NCI-H2227 (cell line): Measurements from ENCODE around the gene SUSD6.

Experiments used
- DNase-seq: peaks from one replicate; lab custom pipeline; 2025; ENCODE audit not compliant: unreplicated experiment; lab: John Stamatoyannopoulos, UW

Gene SUSD6

DNA sequence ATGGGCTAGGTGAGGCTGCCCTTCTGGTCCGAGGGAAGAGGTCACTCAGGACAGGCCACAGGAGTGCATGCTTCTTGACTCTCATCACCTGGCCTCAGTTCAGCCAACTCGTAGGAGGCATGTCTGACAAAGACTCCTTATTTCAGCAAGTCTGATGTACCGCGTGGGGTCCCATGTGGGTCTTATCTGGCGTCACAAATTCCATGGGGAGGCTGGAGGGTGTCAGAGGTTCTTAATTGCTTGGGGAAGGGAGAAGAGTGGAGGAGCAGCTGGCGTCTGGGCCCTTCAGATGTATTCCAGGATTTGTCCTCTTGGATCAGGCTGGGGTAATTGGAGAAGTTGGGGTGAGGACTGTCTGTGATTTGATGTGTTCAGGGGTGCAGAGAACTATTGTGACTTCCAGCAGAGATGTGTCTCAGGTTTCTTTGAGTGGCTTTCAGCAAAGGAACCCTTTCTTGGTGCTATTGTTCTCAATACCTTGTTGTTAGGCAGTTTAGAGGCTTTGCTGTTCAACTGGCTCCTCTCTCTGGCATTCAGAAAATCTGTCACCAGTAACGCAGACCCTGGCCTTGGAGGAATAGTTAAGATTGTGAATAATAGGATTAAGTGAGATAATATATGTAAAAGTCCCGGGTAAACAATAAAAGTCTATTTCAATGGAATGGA lies 60.1 kb downstream of the SUSD6 start:
- DNase-seq = no peak

DNA sequence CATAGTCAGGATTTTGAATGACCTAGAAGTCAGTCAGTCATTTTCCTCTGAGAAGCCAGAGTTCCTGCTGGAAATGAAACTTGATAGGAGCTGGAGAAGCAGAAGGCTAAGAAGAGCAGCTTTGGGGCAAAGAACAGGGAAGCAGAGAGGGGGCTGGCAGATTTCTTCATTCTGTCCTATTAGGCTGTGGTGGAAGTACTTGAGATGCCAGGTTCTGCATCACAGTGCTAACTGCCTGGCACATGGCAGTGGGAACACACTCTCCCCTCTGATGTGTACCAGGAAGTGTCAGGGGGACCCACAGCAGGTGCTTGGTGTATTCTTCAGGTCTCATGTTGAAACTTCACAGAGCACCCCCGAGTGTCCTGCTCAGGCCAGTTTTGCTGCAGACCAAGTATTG lies 61.0 kb downstream of the SUSD6 start:
- DNase-seq = no peak

DNA sequence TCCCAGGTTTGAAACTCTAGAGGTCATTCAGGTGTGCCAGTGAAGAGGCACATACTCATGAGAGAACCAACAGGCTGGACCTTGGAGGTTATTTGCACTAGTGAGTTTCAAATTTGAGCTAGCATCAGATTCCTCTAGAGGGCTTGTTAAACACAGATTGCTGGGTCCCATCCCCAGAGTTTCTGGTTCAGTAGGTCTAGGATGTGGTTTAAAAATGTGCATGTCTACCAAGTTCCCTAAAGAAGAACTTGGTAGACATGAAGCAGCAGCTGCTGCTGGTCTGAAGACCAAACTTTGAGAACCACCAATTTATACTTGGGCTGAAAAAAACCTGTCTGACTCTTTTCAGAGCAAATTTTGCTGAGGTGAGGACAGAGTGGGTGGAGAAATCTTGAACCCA lies 61.7 kb downstream of the SUSD6 start:
- DNase-seq = no peak

DNA sequence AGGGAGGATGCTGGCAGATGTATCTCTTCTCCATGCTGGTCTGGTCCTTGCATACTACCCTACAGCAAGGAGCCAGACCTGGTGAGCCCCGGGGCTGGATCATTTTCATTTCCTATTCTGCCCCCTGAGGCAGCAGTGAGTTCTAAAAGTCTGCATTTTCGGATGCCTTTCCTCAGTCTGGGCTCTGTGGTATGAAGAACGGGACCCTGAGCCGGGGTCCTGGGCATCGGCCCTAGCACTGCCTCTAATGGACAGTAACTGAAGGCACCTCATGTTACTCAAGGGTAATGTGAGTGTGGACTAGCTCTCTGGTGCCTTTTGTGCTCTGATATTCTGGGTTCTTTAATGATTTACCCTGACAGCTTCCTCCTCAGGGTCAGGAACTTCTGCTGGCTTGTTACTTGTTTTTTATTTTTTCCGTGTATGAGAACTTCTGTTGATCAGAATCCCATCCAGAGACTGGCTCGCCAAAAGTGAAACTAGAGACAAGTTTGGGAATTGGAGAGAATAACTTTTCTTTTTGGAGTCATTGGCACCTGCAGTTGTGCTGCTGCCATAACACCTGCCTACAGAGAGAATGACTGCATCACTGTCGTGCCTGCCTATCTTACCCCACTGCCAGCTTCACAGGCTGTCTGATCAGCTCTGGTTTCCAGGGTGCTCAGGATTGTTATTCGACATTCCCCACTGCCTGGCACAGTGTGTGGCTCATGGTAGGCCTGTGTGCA lies 62.3 kb downstream of the SUSD6 start:
- no peak for DNase-seq

DNA sequence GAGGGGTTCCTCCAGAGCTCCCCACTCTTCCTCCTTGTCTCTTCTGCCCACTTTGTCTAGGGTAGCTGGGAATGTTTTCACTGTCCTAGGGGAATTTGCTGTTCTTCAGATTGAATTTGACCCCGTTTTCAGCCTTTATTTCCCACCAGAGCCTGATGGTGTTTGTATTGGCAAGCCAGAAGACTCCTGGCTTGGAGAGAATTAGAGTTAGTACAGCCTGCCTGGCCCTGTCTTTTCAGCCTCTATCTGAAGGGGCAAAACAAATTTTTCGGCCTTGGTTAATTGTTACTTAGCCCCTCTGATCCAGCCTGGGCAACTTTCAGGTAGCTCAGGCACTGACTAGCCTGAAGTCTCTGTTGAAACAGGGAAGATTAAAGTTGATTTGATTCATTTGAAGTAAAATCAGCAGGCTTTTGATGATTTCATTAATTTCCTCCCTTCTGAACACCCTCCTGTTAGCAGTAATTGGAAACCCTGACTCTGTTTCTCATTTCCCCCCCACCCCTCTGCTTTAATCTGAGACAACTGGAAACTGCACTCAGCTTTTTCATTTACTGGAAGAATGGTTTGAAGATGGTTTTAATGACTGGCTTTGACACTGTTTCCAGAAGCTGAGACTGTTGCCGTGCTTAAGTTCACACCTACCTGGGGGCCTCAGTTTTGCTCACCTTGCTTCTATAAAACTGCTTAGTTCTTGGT lies 63.3 kb downstream of the SUSD6 start:
- DNase-seq = no peak

DNA sequence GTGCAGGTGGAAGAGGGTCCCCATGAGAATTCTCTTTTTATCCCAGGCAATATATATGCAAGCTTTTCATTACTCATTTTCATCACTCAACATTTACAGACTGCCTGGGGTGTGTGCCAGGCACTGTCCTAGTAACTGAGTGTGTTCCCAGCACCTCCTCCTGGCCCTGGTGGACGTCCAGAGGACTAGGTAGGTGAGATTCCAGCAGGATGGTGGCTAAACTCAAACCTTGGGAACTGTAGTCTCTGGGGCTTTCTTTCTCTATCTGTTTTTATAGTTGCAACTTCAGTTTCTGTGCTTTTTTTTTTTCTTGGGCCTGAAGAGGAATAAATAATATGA lies 63.8 kb downstream of the SUSD6 start:
- DNase-seq = no peak

DNA sequence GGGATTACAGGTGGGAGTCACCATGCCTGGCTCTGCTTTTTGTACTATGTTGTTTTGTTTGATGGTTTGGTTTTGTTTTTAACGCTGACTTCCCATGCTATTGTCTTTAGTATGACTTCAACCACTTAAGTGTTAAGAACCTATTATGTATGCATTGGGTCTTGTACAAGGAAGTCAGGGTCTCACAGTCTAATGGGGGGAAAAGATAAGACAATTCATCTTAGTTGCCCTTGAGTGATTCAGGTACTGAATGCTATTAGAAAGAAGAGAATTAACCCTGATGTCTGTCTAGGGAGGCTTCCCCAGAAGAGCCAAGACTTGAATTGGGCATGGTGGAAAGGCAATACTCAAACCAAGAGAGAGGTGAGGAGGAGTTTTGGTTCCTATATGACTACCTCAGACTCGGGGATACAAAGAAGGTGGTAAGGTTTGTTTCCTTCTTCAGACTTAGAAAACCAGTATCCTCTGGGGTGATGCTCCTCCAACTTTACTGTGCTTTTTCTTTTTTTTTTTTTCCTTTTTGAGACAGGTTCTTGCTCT lies 64.6 kb downstream of the SUSD6 start:
- no peak for DNase-seq

DNA sequence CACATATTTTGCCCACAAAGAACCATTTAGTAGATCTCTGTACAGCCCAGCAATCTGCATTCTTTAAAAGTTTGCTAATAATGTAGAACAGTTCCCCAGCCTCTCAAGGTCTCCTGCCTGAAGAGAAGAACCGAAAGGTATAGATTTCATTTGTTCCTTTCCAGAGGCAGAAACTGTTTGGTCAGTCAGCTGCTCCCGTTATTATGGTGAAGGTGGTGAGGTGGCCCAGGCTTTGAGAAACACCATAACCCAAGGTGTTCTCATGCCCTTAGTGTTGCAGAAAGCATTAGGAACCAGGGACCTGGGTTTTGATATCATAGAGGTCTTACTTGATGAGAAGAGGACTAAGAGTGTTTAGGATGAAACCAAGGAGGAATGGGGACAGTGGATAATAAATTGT lies 65.3 kb downstream of the SUSD6 start:
- no peak for DNase-seq

DNA sequence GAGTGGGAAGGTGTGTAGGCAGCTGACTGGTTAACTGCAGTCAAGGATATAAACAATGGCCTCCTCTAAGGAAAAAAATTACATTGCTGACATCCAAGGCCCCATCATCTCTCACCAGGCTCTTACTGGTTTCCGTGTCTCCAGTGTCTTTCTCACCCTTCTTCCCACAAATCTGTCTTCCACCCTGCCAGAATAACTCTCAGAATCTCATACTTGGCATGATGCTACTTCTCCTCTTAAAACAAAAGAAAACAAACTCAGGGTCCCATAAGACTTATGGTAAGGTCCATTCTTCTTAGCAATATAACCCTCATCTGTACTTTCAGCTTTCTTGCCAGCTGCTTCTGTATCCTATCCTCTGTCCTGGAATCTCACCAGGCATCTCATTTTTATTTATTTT lies 68.9 kb downstream of the SUSD6 start:
- no peak for DNase-seq

DNA sequence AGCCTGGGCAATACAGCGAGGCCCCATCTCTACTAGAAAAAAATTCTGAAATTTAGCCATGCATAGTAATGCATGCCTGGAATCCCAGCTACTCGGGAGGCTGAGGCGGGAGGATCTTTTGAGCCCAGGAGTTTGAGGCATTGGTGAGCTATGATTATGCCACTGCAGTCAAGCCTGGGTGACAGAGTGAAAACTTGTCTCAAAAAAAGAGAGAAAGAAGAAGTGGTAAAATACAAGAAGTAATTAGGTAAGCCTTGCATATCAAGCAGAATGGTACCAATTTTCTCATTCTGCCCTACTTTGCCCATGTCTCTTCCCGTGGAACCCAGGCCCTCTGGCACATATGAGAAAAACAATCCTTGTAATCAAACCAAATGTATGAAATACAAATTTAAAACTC lies 70.7 kb downstream of the SUSD6 start:
- no peak for DNase-seq

DNA sequence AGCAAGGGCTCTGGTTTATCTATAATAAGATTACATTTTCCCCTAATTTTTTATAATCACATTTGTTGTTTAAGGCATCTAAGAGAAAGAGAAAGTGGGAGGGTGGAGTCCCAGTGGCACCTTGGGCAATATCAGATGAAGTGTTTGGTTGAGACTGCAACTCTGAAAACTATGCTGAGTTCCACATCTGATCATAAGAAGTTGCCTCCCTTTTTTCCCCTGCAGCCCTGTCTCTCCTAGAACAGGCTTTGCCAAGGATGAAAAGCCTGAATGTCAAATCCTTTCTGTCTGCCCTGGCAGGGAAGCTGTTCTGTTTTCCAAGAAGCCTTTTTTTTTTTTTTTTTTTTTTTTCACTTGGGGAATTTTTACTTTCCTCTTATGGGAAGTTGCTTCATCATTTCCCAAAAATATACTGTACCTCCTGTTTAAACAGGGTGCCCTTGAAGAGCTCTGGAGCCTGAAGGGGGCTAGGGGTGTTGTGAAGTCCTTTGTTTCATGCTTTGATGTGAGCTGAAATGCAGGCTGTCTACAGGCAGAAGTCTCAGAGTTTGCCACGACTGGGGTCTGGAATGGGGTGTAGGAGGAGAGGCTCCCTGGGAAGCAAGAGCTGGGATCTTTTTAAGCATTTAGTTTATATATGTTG lies 71.3 kb downstream of the SUSD6 start:
- no peak for DNase-seq

DNA sequence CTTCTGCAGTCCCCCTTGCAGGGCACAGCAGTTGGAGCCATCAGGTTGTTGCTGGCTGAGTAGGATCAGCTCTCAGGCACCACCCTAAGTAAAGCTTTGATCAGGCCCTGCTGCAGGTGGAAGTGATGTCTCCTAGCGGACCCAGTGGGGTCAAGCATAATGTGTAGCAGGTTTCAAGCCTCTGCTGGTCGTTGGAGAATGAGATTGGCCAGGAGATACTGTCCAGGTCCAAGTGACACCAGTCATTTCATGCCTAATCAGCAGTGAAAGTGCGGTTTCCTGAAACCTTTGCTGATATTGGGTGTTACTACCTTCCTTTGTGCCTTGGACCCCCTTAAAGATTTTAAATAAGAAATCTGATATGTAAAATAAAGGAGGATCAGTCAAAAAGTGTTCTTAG lies 72.6 kb downstream of the SUSD6 start:
- no peak for DNase-seq

DNA sequence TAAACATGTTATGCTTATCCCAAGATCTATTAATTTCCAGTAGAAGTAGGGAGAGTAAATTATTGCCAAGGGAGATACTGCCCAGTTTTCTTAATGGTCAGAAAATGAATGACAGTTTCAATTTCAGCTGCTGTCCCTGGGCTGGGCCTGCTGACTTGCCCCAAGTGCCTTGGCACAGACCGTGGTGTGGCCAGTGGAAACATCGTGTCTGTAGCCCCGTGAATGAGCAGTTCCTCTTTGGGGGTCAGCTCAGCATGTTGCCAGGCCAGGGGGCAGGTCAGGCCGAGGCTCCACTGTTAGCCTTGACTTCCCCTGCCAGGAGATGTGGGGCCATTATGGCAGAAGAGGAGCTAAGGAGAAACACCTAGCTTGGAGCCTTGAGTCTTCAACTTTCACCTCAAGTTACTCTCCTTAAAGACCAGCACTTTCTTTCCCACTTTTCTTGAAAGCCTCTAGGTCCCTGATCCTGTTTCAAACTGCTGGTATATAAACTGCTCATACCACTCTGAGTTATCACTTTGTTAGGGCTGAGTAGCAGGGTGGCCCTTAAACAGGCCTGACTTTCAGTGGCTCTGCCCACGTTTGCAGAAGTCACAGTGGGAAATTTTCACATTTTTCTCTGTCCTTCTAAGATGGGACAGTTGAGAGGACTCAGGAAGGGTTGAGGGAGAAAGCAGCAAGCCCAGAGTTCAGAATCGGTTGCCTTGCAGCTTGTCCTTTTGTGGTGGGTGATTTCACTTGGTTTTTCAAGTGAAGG lies 73.2 kb downstream of the SUSD6 start:
- no peak for DNase-seq

DNA sequence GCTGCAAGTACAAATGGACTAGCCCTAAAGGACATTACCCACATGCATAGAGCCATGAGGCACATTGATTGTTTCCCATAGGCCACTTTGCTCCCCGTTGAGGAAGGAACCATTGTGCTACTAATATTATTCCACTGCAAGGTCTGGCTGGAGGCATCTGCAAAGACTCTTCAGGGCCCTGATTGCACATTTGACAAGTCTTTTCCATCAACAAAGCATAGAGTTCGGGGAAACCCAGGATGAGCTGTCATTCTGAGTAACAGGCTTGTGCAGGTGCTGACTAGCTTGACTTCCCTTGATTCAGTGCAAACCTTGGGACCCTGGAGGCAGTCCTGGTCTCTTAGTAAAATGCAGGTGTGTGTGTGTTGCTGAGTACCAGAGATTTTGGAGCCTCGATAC lies 73.8 kb downstream of the SUSD6 start:
- no peak for DNase-seq

DNA sequence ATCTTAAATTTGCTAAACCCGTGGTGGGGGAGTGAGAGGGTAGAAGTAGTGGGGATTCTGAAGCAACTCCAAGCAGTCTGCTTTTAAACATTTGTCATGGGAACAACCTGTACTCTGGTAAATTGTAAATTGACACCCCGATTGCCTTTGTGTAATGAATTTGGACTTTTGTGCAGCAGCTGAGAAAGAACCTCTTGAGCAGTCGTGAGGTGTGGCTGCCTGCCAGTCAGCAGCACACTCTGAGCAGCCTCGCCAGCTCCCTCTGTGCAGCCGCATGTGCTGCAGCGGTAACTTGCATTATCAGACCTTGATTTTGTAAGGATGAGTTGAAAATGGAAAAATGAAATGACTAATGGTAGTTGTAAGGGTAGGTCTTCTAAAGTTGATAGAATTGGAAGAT lies 74.3 kb downstream of the SUSD6 start:
- peak; percentile 17 for DNase-seq

DNA sequence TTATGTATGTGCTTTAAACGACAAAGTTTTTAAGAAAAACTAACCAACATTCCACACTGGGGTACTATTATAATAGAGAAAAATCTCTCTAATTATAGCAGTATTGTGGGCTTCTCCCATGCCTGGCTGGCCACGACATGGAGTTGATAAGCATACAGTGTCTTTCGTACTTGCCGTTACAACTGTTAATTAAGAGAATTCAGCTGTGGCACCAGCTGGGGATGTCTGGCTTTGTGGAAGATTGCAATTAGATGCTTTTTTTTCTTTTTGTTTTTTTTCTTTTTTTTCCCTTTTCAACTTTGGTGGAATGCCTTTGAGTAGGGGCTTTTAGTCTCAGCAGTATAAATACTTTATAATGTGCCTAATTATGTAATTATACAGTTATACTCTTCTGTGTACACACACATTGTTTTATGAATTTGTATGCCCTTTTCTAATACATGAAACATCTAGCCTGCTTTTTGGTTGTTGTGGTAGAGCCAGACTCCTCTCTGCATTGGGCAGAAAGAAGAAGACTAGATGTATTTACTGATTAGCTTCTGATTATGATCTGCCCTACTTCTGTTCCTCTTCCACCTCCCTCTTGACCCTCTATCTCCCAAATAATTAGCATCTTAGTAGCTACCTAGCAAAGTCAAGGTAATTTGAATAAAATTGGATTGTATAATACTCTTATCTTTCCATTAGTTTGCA lies 76.4 kb downstream of the SUSD6 start:
- DNase-seq = no peak

DNA sequence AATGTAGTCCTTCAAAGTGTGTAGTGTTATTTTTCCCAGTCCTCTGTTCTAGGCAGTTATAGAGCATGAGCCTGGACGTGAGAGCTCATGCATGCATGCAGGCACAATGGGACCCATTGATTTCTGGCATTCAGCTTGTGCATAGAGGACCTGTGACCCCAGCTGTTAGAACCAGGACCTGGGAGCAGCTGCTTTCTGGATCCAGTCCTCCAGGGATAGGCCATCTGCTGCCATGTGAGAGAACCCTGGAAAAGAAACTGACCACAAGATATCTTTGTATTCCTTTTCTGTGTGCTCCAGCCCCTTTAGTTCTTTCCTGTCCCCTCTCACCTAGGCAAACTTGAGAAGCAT lies 76.9 kb downstream of the SUSD6 start:
- DNase-seq = no peak

DNA sequence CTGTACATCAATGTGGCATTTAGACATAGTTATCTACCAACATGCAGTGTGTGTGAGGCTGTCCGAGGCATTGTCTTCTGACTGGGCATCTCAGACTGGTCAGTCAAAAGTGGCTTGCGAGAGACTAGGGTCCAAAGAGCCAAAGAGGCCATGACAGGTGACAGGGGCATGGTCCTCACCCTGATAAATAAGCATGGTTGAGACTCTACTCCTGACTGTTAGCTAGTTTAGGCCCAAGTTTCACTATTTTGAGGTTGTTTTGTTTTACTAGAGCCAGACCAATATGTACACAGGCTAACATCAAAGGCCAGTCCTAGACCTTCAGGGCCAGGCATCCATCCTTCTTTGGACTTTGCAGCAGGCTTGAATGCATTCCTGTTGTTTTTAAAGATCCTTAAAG lies 78.6 kb downstream of the SUSD6 start:
- no peak for DNase-seq

DNA sequence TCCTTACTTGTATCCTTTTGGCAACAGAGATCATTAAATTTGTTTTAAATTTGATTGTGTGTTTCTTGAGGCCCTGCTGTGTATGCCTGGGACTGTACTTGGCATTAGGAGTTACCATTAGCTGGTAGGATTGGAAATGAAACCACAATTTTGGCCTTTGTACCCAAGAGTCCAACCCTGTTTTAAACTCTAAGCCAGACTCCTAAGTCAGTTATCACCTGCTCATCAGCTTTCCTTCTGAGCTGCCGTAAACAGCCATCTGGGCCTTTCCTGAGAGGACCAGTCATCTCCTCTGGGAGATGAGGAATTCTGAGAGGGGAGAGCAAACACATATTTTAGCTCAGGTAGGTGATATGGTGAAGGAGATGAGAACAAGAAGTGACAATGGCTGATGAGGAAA lies 81.2 kb downstream of the SUSD6 start:
- no peak for DNase-seq

DNA sequence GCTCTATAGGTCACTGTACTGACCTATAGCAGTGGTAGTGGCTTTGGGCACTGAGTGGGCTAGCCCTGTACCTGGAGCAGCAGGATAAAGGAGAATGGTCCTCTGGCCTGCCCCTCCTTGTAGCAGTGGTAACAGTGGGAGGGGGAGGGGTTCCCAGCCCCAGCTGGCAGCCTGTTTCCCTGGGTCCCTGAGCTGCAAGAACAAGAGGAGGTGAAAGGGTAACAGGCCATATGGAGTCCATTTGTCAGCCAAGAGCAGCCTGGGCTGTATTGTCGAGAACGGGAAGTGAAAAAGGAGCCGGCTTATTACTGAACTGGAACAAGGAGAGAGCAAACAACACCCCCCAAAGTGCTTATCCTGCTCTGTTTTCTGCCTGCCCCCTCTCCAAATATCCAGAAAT lies 81.7 kb downstream of the SUSD6 start:
- DNase-seq = peak; percentile 28
